GM19238 (cell line): ENCODE data around the gene WNK2.
"Not testable (repeated sequence)": the region's sequence is repeated elsewhere in the genome, so short reads cannot be mapped to it uniquely, and the experiment has no call there.

Experiments
- DNase-seq: peaks from one replicate; pipeline ENCODE4 v3.0.0; 2011; ENCODE audit warnings: low spot score; ENCODE audit not compliant: insufficient read length

Gene WNK2

GRCh38 chr9:93326056-93326455 is 142.1 kb downstream of the WNK2 start:
- DNase-seq, result no peak

- DNase-seq, result no peak
These were observed 142.7 kb downstream of the WNK2 start for GRCh38 chr9:93326654-93327053.

- no peak for DNase-seq
These were observed 145.8 kb downstream of the WNK2 start for GRCh38 chr9:93329629-93330280.

- no peak for DNase-seq
These were observed 148.4 kb downstream of the WNK2 start for GRCh38 chr9:93332317-93332716.

- DNase-seq, result no peak
These were observed 152.8 kb downstream of the WNK2 start for GRCh38 chr9:93336720-93337119.

GRCh38 chr9:93338196-93338595 is 154.3 kb downstream of the WNK2 start:
- DNase-seq, result not testable (repeated sequence)

GRCh38 chr9:93340091-93340490 is 156.2 kb downstream of the WNK2 start:
- DNase-seq, result no peak

- not testable (repeated sequence) for DNase-seq
These were observed 157.9 kb downstream of the WNK2 start for GRCh38 chr9:93341820-93342219.

GRCh38 chr9:93342428-93342827 is 158.5 kb downstream of the WNK2 start:
- DNase-seq, result not testable (repeated sequence)

GRCh38 chr9:93343663-93344062 is 159.7 kb downstream of the WNK2 start:
- DNase-seq, result no peak

GRCh38 chr9:93345643-93346230 is 161.8 kb downstream of the WNK2 start:
- no peak for DNase-seq

GRCh38 chr9:93346231-93347112 is 162.5 kb downstream of the WNK2 start:
- DNase-seq, result no peak

- not testable (repeated sequence) for DNase-seq
These were observed 163.5 kb downstream of the WNK2 start for GRCh38 chr9:93347371-93347975.

- not testable (repeated sequence) for DNase-seq
These were observed 169.7 kb downstream of the WNK2 start for GRCh38 chr9:93353413-93354310.

GRCh38 chr9:93354451-93354850 is 170.5 kb downstream of the WNK2 start:
- no peak for DNase-seq

GRCh38 chr9:93355827-93356226 is 171.9 kb downstream of the WNK2 start:
- no peak for DNase-seq

- no peak for DNase-seq
These were observed 173.7 kb downstream of the WNK2 start for GRCh38 chr9:93357649-93358048.

GRCh38 chr9:93359907-93360306 is 176.0 kb downstream of the WNK2 start:
- not testable (repeated sequence) for DNase-seq

- DNase-seq, result no peak
These were observed 178.1 kb downstream of the WNK2 start for GRCh38 chr9:93361995-93362394.

GRCh38 chr9:93364734-93365426 is 180.9 kb downstream of the WNK2 start:
- DNase-seq, result no peak
